ENCODE measurements around the gene COA3. TPM values are rescaled to one million over a fixed set of nuclear protein-coding genes. Genes with fewer than 3 reads are reported as not detected.
A peak's percentile ranks its signal among the peaks of the same experiment; 100 is the strongest.

Gene COA3
- total RNA-seq, 1 experiment from 2014 or later = 124 TPM

GRCh38 chr17:42818379-42818778 is 19.9 kb upstream of the COA3 start:
- DNase-seq (ENCODE audit: low spot score) = no peak

GRCh38 chr17:42817866-42818265 is 19.4 kb upstream of the COA3 start:
- no peak for DNase-seq (ENCODE audit: low spot score)

GRCh38 chr17:42814633-42815399 is 16.3 kb upstream of the COA3 start:
- no peak for DNase-seq (ENCODE audit: low spot score)

- peak; percentile 23 for DNase-seq (ENCODE audit: low spot score)
Observed at GRCh38 chr17:42809250-42809649, 10.7 kb upstream of the COA3 start.

- DNase-seq (ENCODE audit: low spot score) = no peak
Observed at GRCh38 chr17:42806249-42806648, 7.7 kb upstream of the COA3 start.

GRCh38 chr17:42804918-42805367 is 6.4 kb upstream of the COA3 start:
- DNase-seq (ENCODE audit: low spot score) = no peak

GRCh38 chr17:42803074-42803883 is 4.8 kb upstream of the COA3 start:
- no peak for DNase-seq (ENCODE audit: low spot score)

- DNase-seq (ENCODE audit: low spot score) = no peak
Observed at GRCh38 chr17:42798011-42798382, 507 bp downstream of the COA3 start.

GRCh38 chr17:42797067-42798007 is 1.2 kb downstream of the COA3 start:
- no peak for DNase-seq (ENCODE audit: low spot score)

GRCh38 chr17:42796066-42796758 is 2.3 kb downstream of the COA3 start:
- no peak for DNase-seq (ENCODE audit: low spot score)

GRCh38 chr17:42795465-42795864 is 3.0 kb downstream of the COA3 start:
- DNase-seq (ENCODE audit: low spot score) = no peak

GRCh38 chr17:42795061-42795460 is 3.4 kb downstream of the COA3 start:
- DNase-seq (ENCODE audit: low spot score) = no peak

- no peak for DNase-seq (ENCODE audit: low spot score)
Observed at GRCh38 chr17:42792545-42792944, 6.0 kb downstream of the COA3 start.

- no peak for DNase-seq (ENCODE audit: low spot score)
Observed at GRCh38 chr17:42791948-42792347, 6.6 kb downstream of the COA3 start.

GRCh38 chr17:42787266-42787665 is 11.2 kb downstream of the COA3 start:
- no peak for DNase-seq (ENCODE audit: low spot score)

GRCh38 chr17:42784811-42785592 is 13.5 kb downstream of the COA3 start:
- no peak for DNase-seq (ENCODE audit: low spot score)

- no peak for DNase-seq (ENCODE audit: low spot score)
Observed at GRCh38 chr17:42784409-42784808, 14.1 kb downstream of the COA3 start.

- no peak for DNase-seq (ENCODE audit: low spot score)
Observed at GRCh38 chr17:42783791-42784138, 14.7 kb downstream of the COA3 start.

GRCh38 chr17:42783062-42783790 is 15.3 kb downstream of the COA3 start:
- DNase-seq (ENCODE audit: low spot score) = no peak
